Colonic mucosa (tissue), 4 donors: ENCODE data around the gene ORMDL3. TPM values are rescaled to one million over a fixed set of nuclear protein-coding genes. Genes with fewer than 3 reads are reported as not detected.

ENCODE experiments used
- DNase-seq: peaks from one replicate; pipeline ENCODE4 v3.0.0-alpha.2; 2020
- H3K27ac ChIP-seq: fragments of 200-600 bp; one replicate; pipeline ENCODE4 v1.8.0; 2021
- H3K27me3 ChIP-seq: fragments of 200-600 bp; one replicate; pipeline ENCODE4 v1.8.0; 2021
- H3K36me3 ChIP-seq: fragments of 200-600 bp; one replicate; pipeline ENCODE4 v1.8.0; 2021
- H3K4me1 ChIP-seq: fragments of 200-600 bp; one replicate; pipeline ENCODE4 v1.8.0; 2021; ENCODE audit warnings: mild to moderate bottlenecking
- H3K4me3 ChIP-seq: fragments of 200-600 bp; one replicate; pipeline ENCODE4 v1.8.0; 2021
- H3K9ac ChIP-seq, 2 donors: one replicate each; pipeline ENCODE4 v1.7.0; 2013; ENCODE audit warnings: control low read depth in 2 of 2, low read depth in 2 of 2, low read length in 2 of 2
- H3K9me3 ChIP-seq: fragments of 200-600 bp; one replicate; pipeline ENCODE4 v1.8.0; 2021
- CTCF ChIP-seq: fragments of 200-600 bp; IDR thresholded peaks from one replicate; pipeline ENCODE4 v1.8.0; 2022; ENCODE audit warnings: antibody characterized with exemption, mild to moderate bottlenecking
- intact Hi-C: fragments of 100-400 bp; cut with DNase I; formaldehyde crosslinking; loops from one replicate; pipeline ENCODE4 v1.14.1; 2022
- total RNA-seq, 2 donors: library from RNA; stranded (reverse); fragmentation: NEBNext Ultra II Directional in 1 of 2; extraction: Animal tissue kit (Norgen Biotek cat#: 25700) in 1 of 2; gene quantifications; one replicate each; pipeline ENCODE4 v1.2.1, GENCODE V29; 2021
- donor health status: healthy.
- donor health status: DM: no; HTN: no; CAD: no.
- donor health status: DM: no; HTN: no; CAD: no.

ORMDL3 gene
- 10 to 100 TPM; 57.2 to 69.3 TPM for total RNA-seq

- intact Hi-C loops = no loop called here
- Histone ChIP-seq H3K4me1 (peaks cover 14% of the 10 kb centered on the region), H3K27ac (peak within 1 kb of the TSS; percentile 78), H3K9me3 (no peaks in the 10 kb centered on the region), H3K36me3 (peaks cover 4% of the 10 kb centered on the region), H3K4me3 (peak within 1 kb of the TSS; percentile 86), H3K27me3 (no peaks in the 10 kb centered on the region), H3K9ac (peak within 1 kb of the TSS; percentile 85 to 92)
- peak; percentile 96 for DNase-seq
- no peak for TF ChIP-seq CTCF
Measured at GRCh38 chr17:39927101-39927928, at the start of gene ORMDL3, which contains the start of gene LRRC3C. ORMDL3 (minus strand) TSS chr17:39927601; CDS start chr17:39924203, 3,398 bp downstream. LRRC3C (plus strand) TSS chr17:39927732; CDS start chr17:39941524, 13,792 bp downstream.

- H3K27me3 ChIP-seq = no peaks in the 10 kb centered on the region
- H3K4me1 ChIP-seq = no peaks in the 10 kb centered on the region
- no peak for DNase-seq
- H3K9me3 ChIP-seq = no peaks in the 10 kb centered on the region
- no peaks in the 10 kb centered on the region for H3K36me3 ChIP-seq
- intact Hi-C loops = no loop called here
- no peak for TF ChIP-seq CTCF
- no peak overlapping the region for H3K27ac ChIP-seq
- no peak overlapping the region for H3K9ac ChIP-seq
- H3K4me3 ChIP-seq = no peak overlapping the region
Measured at GRCh38 chr17:39975801-39976200, 48.4 kb upstream of the ORMDL3 start.

DNA sequence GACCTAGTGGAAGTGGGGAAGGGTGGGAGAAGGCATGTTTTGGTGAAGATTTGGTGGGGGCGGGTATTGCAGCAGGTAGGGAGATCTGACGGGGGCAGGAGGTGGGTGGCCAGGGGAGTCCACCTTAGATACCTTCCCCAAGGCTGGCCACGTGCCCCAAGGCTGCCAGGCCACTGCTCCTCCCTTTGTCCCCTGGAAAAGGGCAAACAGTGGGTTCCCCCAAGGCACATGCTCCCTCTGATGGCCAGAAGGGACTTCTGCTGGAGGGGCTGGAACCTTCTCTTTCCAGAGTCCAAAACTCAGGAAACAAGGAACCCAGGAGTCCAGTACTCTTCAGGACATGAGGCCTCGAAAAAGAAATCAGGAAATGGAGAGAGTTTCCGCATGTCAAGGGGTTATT, 47.0 kb upstream of the ORMDL3 start:
- no peak for DNase-seq
- Histone ChIP-seq H3K9ac (no peak overlapping the region), H3K9me3 (no peaks in the 10 kb centered on the region), H3K36me3 (no peaks in the 10 kb centered on the region), H3K4me1 (peaks cover 5% of the 10 kb centered on the region), H3K4me3 (no peak overlapping the region), H3K27ac (no peak overlapping the region), H3K27me3 (no peaks in the 10 kb centered on the region)
- TF ChIP-seq CTCF = no peak
- intact Hi-C loops = no loop called here

- no peak for DNase-seq
- Histone ChIP-seq H3K27ac (no peak overlapping the region), H3K4me3 (no peak overlapping the region), H3K27me3 (no peaks in the 10 kb centered on the region), H3K9ac (no peak overlapping the region), H3K36me3 (no peaks in the 10 kb centered on the region), H3K9me3 (no peaks in the 10 kb centered on the region), H3K4me1 (peaks cover 5% of the 10 kb centered on the region)
- no peak for TF ChIP-seq CTCF
- intact Hi-C loops = no loop called here
Measured at GRCh38 chr17:39973496-39973895, 46.1 kb upstream of the ORMDL3 start.

DNA sequence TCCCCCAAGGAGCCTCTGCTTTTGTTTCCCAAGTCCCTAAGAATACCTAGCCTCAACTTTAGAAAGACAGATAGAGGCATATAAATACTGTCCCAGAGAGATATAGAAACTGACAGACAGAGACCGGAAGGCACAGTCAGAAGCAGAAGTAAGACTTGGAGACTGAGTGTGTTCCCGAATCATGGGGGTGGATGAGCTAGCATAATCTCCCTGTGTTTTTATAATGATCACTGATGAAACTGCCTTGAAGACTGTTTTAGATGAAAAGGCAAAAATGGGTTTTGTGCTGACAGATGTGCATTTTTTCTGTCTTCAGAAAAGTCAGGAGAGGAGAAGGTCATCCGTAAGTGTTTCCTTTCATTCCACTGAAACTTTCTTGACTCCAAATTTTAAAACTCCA, 44.9 kb upstream of the ORMDL3 start:
- Histone ChIP-seq H3K27me3 (no peaks in the 10 kb centered on the region), H3K36me3 (no peaks in the 10 kb centered on the region), H3K4me3 (no peak overlapping the region), H3K27ac (no peak overlapping the region), H3K9ac (no peak overlapping the region), H3K4me1 (peaks cover 5% of the 10 kb centered on the region), H3K9me3 (no peaks in the 10 kb centered on the region)
- DNase-seq = no peak
- intact Hi-C loops = no loop called here
- no peak for TF ChIP-seq CTCF
